A673 (cell line): ENCODE data around the gene ADARB2. TPM values are rescaled to one million over a fixed set of nuclear protein-coding genes. Genes with fewer than 3 reads are reported as not detected.

Experiments used
- BruUV-seq: library from RNA; stranded (reverse); fragments of 400-500 nt; replicated peaks from 2 replicates; lab custom pipeline; 2021; lab: Mats Ljungman, UMichigan
- CTCF ChIA-PET: fragments of 300-600 bp; sonication (Branson Sonifier 250); formaldehyde crosslinking; loops from one replicate; lab custom pipeline; 2022; ENCODE audit warnings: antibody characterized with exemption; lab: Charles Lee
- POLR2A ChIA-PET: fragments of 300-600 bp; sonication (Branson Sonifier 250); formaldehyde crosslinking; loops from one replicate; lab custom pipeline; 2022; ENCODE audit warnings: antibody characterized with exemption; ENCODE audit not compliant: low non-redundant PET; lab: Charles Lee
- DNase-seq: peaks from one replicate; pipeline ENCODE4 v3.0.0-alpha.2; 2015; ENCODE audit warnings: low spot score
- H3K27ac ChIP-seq: fragments of 200-600 bp; sonication (generic); 2 replicates; pipeline ENCODE4 v1.5.1; 2016; ENCODE audit warnings: mixed run types, low read depth, mild to moderate bottlenecking, mixed read lengths, antibody characterized with exemption, low read length; ENCODE audit not compliant: poor library complexity, severe bottlenecking
- H3K27me3 ChIP-seq: fragments of 200-600 bp; sonication (generic); replicated peaks from 2 replicates; pipeline ENCODE4 v1.6.1; 2017; ENCODE audit warnings: mixed run types, low read depth, mild to moderate bottlenecking, mixed read lengths, antibody characterized with exemption, low read length; ENCODE audit not compliant: insufficient read depth, poor library complexity
- H3K36me3 ChIP-seq: fragments of 200-600 bp; sonication (generic); 2 replicates; pipeline ENCODE4 v1.6.1; 2016; ENCODE audit warnings: mixed run types, mild to moderate bottlenecking, mixed read lengths, antibody characterized with exemption, low read length; ENCODE audit not compliant: insufficient read depth, poor library complexity, severe bottlenecking
- H3K4me1 ChIP-seq: fragments of 200-600 bp; sonication (generic); 2 replicates; pipeline ENCODE4 v1.6.1; 2017; ENCODE audit warnings: mixed run types, mild to moderate bottlenecking, mixed read lengths, antibody characterized with exemption, low read length; ENCODE audit not compliant: insufficient read depth, poor library complexity, severe bottlenecking
- H3K4me3 ChIP-seq: fragments of 200-600 bp; sonication (generic); 2 replicates; pipeline ENCODE4 v1.5.1; 2016; ENCODE audit warnings: low read depth, mixed run types, mild to moderate bottlenecking, mixed read lengths, low read length; ENCODE audit not compliant: poor library complexity, severe bottlenecking
- H3K9me3 ChIP-seq: fragments of 200-600 bp; sonication (generic); 2 replicates; pipeline ENCODE4 v1.6.1; 2016; ENCODE audit warnings: mixed run types, low read depth, mild to moderate bottlenecking, mixed read lengths, antibody characterized with exemption, low read length; ENCODE audit not compliant: poor library complexity, severe bottlenecking
- EZH2 ChIP-seq: fragments of 200-600 bp; sonication (generic); IDR thresholded peaks from 2 replicates; pipeline ENCODE4 v1.6.1; 2017; ENCODE audit warnings: borderline replicate concordance, low read depth, mild to moderate bottlenecking, mixed read lengths, antibody characterized with exemption, low read length; ENCODE audit not compliant: poor library complexity, severe bottlenecking
- intact Hi-C: fragments of 100-400 bp; cut with micrococcal nuclease; formaldehyde crosslinking; loops from one replicate; pipeline ENCODE4 v1.10.0; 2022; ENCODE audit not compliant: unreplicated experiment
- total RNA-seq: library from RNA; stranded (reverse); gene quantifications from 2 replicates; pipeline ENCODE4 v1.2.3, GENCODE V29; 2021
- TF ChIP-seq, protein P1 (sequence below): fragments of 300-800, 200-600 bp; sonication (generic); conservative IDR thresholded peaks from 2 replicates; pipeline ENCODE4 v1.5.1; 2017; ENCODE audit warnings: low read depth, mild to moderate bottlenecking, antibody characterized with exemption, low read length, moderate library complexity, mixed read lengths

ADARB2 gene
- total RNA-seq, 1 experiment from 2014 or later, result not detected

GRCh38 chr10:1345368-1345767 lies 392.0 kb downstream of the ADARB2 start:
- BruUV-seq, result no TSS peak
- peaks cover 24% of the 10 kb centered on the region for H3K27me3 ChIP-seq
- POLR2A ChIA-PET, result no interaction called here
- CTCF ChIA-PET, result no interaction called here
- no peak for DNase-seq
- TF ChIP-seq EZH2, result no peak
- TF ChIP-seq, protein P1, sequence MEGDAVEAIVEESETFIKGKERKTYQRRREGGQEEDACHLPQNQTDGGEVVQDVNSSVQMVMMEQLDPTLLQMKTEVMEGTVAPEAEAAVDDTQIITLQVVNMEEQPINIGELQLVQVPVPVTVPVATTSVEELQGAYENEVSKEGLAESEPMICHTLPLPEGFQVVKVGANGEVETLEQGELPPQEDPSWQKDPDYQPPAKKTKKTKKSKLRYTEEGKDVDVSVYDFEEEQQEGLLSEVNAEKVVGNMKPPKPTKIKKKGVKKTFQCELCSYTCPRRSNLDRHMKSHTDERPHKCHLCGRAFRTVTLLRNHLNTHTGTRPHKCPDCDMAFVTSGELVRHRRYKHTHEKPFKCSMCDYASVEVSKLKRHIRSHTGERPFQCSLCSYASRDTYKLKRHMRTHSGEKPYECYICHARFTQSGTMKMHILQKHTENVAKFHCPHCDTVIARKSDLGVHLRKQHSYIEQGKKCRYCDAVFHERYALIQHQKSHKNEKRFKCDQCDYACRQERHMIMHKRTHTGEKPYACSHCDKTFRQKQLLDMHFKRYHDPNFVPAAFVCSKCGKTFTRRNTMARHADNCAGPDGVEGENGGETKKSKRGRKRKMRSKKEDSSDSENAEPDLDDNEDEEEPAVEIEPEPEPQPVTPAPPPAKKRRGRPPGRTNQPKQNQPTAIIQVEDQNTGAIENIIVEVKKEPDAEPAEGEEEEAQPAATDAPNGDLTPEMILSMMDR, result no peak
- intact Hi-C loops, result no loop called here
- H3K27ac ChIP-seq, result no peak overlapping the region
- H3K9me3 ChIP-seq, result no peaks in the 10 kb centered on the region
- no peaks in the 10 kb centered on the region for H3K4me1 ChIP-seq
- no peaks in the 10 kb centered on the region for H3K36me3 ChIP-seq
- no peak overlapping the region for H3K4me3 ChIP-seq

DNA sequence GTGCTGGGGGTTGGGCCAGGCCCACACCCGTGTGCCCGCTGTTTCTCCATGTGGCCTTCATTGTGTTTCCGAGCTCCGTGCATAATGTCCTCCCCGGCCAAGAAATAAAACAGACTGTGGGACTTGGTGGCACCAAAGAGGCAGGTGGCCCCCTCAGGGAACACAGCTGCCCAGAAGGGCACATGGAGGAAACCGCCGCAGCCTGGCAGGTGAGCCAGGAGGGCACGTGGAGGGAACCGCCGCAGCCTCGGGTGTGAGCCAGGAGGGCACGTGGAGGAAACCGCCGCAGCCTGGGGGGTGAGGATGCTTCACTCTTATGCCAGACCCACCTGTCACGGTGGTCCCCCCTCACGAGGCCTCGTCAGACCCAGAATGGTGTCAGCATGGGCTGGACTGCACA lies 392.5 kb downstream of the ADARB2 start:
- no peak for DNase-seq
- TF ChIP-seq, protein P1, result no peak
- TF ChIP-seq EZH2, result no peak
- Histone ChIP-seq H3K27ac (no peak overlapping the region), H3K27me3 (peaks cover 24% of the 10 kb centered on the region), H3K9me3 (no peaks in the 10 kb centered on the region), H3K4me1 (no peaks in the 10 kb centered on the region), H3K36me3 (no peaks in the 10 kb centered on the region), H3K4me3 (no peak overlapping the region)
- CTCF ChIA-PET, result no interaction called here
- no TSS peak for BruUV-seq
- intact Hi-C loops, result no loop called here
- POLR2A ChIA-PET, result no interaction called here

DNA sequence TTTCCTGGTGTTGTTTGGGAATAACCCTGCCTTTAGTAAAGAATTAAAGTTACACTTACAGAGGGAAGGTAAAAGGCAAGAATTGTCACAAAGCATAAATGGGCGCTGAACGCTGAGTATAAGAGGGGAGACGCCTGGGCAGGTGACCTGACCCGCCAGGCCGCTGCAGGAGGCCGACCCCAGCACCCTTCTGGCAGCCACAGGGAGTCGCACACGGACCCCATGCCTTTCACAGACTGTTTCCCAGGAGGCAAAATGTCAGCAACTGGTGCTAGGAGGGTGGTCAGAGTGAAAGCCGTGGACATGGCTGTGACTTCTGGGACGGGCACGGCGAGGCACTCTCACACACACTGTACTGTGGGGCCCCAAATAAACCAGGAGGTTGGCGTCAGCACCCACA lies 392.9 kb downstream of the ADARB2 start:
- Histone ChIP-seq H3K27me3 (peaks cover 24% of the 10 kb centered on the region), H3K4me3 (no peak overlapping the region), H3K9me3 (no peaks in the 10 kb centered on the region), H3K27ac (no peak overlapping the region), H3K36me3 (no peaks in the 10 kb centered on the region), H3K4me1 (no peaks in the 10 kb centered on the region)
- TF ChIP-seq, protein P1, result no peak
- TF ChIP-seq EZH2, result no peak
- DNase-seq, result no peak
- ChIA-PET CTCF (no interaction called here), POLR2A (no interaction called here)
- intact Hi-C loops, result no loop called here
- BruUV-seq, result no TSS peak
